Uterus (tissue), 4 donors: ENCODE data around the gene MTHFR. TPM values are rescaled to one million over a fixed set of nuclear protein-coding genes. Genes with fewer than 3 reads are reported as not detected.

Experiments used
- DNase-seq, 2 donors: peaks; one replicate each; pipeline ENCODE4 v3.0.0-alpha.2; 2019 to 2020
- H3K27ac ChIP-seq, 2 donors: fragments of 200-600 bp; sonication (generic); 1 replicate in 1 of 2; 2 replicates in 1 of 2; pipeline ENCODE4 v1.5.1; 2016 to 2018
- H3K27me3 ChIP-seq, 2 donors: fragments of 200-600 bp; sonication (generic); one replicate each; pipeline ENCODE4 v1.5.1; 2018 to 2019; ENCODE audit warnings: control low read depth in 1 of 2
- H3K36me3 ChIP-seq, 2 donors: fragments of 200-600 bp; sonication (generic); one replicate each; pipeline ENCODE4 v1.5.1; 2019; ENCODE audit warnings: control low read depth in 1 of 2
- H3K4me1 ChIP-seq, 2 donors: fragments of 200-600 bp; sonication (generic); one replicate each; pipeline ENCODE4 v1.5.1; 2018 to 2019; ENCODE audit warnings: control low read depth in 1 of 2
- H3K4me3 ChIP-seq, 2 donors: fragments of 200-600 bp; sonication (generic); 1 replicate in 1 of 2; 2 replicates in 1 of 2; pipeline ENCODE4 v1.5.1; 2018 to 2019; ENCODE audit warnings: mild to moderate bottlenecking in 1 of 2
- H3K9me3 ChIP-seq, 2 donors: fragments of 200-600 bp; sonication (generic); one replicate each; pipeline ENCODE4 v1.5.1; 2019; ENCODE audit warnings: control low read depth in 1 of 2
- CTCF ChIP-seq, 4 experiments: fragments of 200-600 bp in 2 of 4; fragments of 450-650 bp in 2 of 4; sonication (generic) in 2 of 4; IDR thresholded peaks; one replicate each; pipeline ENCODE4 v1.5.1; 2016 to 2019; ENCODE audit warnings: antibody characterized with exemption in 4 of 4, mild to moderate bottlenecking in 2 of 4, moderate library complexity in 1 of 4
- POLR2A ChIP-seq, 2 donors: fragments of 450-650 bp; IDR thresholded peaks; one replicate each; pipeline ENCODE4 v1.6.1; 2016; ENCODE audit warnings: antibody characterized with exemption in 2 of 2, mild to moderate bottlenecking in 1 of 2, moderate library complexity in 1 of 2
- intact Hi-C: fragments of 100-400 bp; cut with DNase I; formaldehyde crosslinking; loops from one replicate; pipeline ENCODE4 v1.15.1; 2023; ENCODE audit warnings: low total_unique reads
- total RNA-seq, 4 donors: library from RNA; depleted of rRNA in 3 of 4; stranded (reverse); fragments of >200 nt in 3 of 4; gene quantifications; one replicate each; pipeline versions ENCODE4 v1.1.0 to v1.2.4, GENCODE V29; 2014 to 2023
- donor health status: DM: yes; HTN: yes; CAD: no.

The MTHFR gene
- total RNA-seq, 4 donors from 2014 or later, result 15.0 to 56.8 (median 29.9) TPM

GRCh38 chr1:11800756-11801433 lies 4.9 kb downstream of the MTHFR start:
- H3K4me1 ChIP-seq, result peaks cover 0 to 22% of the 10 kb centered on the region in 2 donors
- H3K27ac ChIP-seq, result peak overlapping the region in 1 of 2 donors; percentile 99
- no peaks in the 10 kb centered on the region for H3K27me3 ChIP-seq
- no peaks in the 10 kb centered on the region for H3K9me3 ChIP-seq
- intact Hi-C loops, result loop anchor here (10.0 kb wide), 1 partner anchor 66 kb away; the partner anchor contains the start of gene AGTRAP
- H3K36me3 ChIP-seq, result no peaks in the 10 kb centered on the region
- TF ChIP-seq CTCF (IDR thresholded peaks at IDR 0.05) (no peak), POLR2A (IDR thresholded peaks at IDR 0.05) (no peak)
- DNase-seq, result no peak
- H3K4me3 ChIP-seq, result no peak overlapping the region

- no peaks in the 10 kb centered on the region for H3K36me3 ChIP-seq
- intact Hi-C loops, result loop anchor here (10.0 kb wide), 1 partner anchor 66 kb away; the partner anchor contains the start of gene AGTRAP
Observed at GRCh38 chr1:11800391-11800755, 5.4 kb downstream of the MTHFR start.

GRCh38 chr1:11799896-11800295 lies 5.9 kb downstream of the MTHFR start:
- DNase-seq, result no peak
- Histone ChIP-seq H3K4me1 (peaks cover 0 to 22% of the 10 kb centered on the region in 2 donors), H3K9me3 (no peaks in the 10 kb centered on the region), H3K27ac (no peak overlapping the region), H3K27me3 (no peaks in the 10 kb centered on the region), H3K4me3 (no peak overlapping the region), H3K36me3 (no peaks in the 10 kb centered on the region)
- intact Hi-C loops, result loop anchor here (10.0 kb wide), 1 partner anchor 65 kb away; the partner anchor contains the start of gene AGTRAP
- TF ChIP-seq POLR2A (IDR thresholded peaks at IDR 0.05) (no peak), CTCF (IDR thresholded peaks at IDR 0.05) (no peak)

More at GRCh38 chr1:11800391-11800755, 5.4 kb downstream of the MTHFR start:
- no peak for DNase-seq
- Histone ChIP-seq H3K9me3 (no peaks in the 10 kb centered on the region), H3K27me3 (no peaks in the 10 kb centered on the region), H3K4me1 (peaks cover 0 to 22% of the 10 kb centered on the region in 2 donors), H3K4me3 (no peak overlapping the region), H3K27ac (no peak overlapping the region)
- TF ChIP-seq CTCF (IDR thresholded peaks at IDR 0.05) (no peak), POLR2A (IDR thresholded peaks at IDR 0.05) (no peak)

- H3K27me3 ChIP-seq, result no peaks in the 10 kb centered on the region
- no peak overlapping the region for H3K4me3 ChIP-seq
- no peak overlapping the region for H3K27ac ChIP-seq
- intact Hi-C loops, result no loop called here
- no peaks in the 10 kb centered on the region for H3K36me3 ChIP-seq
- DNase-seq, result no peak
- peaks cover 0 to 16% of the 10 kb centered on the region in 2 donors for H3K4me1 ChIP-seq
- no peak for TF ChIP-seq POLR2A (IDR thresholded peaks at IDR 0.05)
- TF ChIP-seq CTCF (IDR thresholded peaks at IDR 0.05), result no peak
- no peaks in the 10 kb centered on the region for H3K9me3 ChIP-seq
Observed at GRCh38 chr1:11799099-11799498, 6.7 kb downstream of the MTHFR start.

- Histone ChIP-seq H3K4me1 (peaks cover 0 to 12% of the 10 kb centered on the region in 2 donors), H3K27me3 (no peaks in the 10 kb centered on the region), H3K36me3 (no peaks in the 10 kb centered on the region), H3K9me3 (no peaks in the 10 kb centered on the region), H3K27ac (peak overlapping the region; percentile 28 to 38), H3K4me3 (no peak overlapping the region)
- TF ChIP-seq CTCF (IDR thresholded peaks at IDR 0.05) (no peak), POLR2A (IDR thresholded peaks at IDR 0.05) (no peak)
- DNase-seq, result no peak
- intact Hi-C loops, result no loop called here
Observed at GRCh38 chr1:11797525-11798216, 8.1 kb downstream of the MTHFR start.
